ENCODE data around the gene DPF3. TPM values are rescaled to one million over a fixed set of nuclear protein-coding genes. Genes with fewer than 3 reads are reported as not detected.

DPF3 gene
- total and polyA plus RNA-seq, 9 of the 15 experiments (the other 6 are each of a cell fraction or from before 2014, with no cell fraction given) = 0.21 to 4.9 (median 1.2) TPM

DNA sequence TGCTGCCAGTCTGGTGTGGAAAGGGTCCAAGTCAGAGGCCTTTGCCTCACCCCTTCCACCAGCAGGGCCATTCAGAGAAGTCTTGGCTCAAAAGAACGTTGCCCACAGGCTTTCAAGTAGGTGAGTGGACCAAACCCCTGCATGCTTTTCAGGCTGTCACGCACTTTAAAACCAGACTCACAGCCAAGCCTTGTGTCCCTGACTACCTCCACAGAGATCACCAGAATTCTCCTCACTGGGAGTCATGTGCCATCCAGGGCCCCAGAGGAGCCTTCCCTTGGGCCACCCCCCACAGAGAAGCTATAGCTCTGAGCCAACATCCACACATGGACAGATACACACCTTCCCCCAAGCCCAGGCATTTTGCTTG is 283.1 kb downstream of the DPF3 start:
- no peak overlapping the region for H3K27ac ChIP-seq (ENCODE audit: extremely low read depth, low read depth, low read length)
- no peak overlapping the region for H3K4me2 ChIP-seq (ENCODE audit: insufficient read depth, low read length)
- no peaks in the 10 kb centered on the region for H3K79me2 ChIP-seq (ENCODE audit: control insufficient read depth, insufficient read depth, low read length)
- H2AFZ ChIP-seq (ENCODE audit: low read depth, low read length) = no peak overlapping the region
- BruUV-seq (replicated peaks) = no TSS peak
- H3K4me3 ChIP-seq = no peak overlapping the region
- WGBS (ENCODE audit: insufficient coverage, low coverage, missing lambda C conversion rate) = 0% methylated on average over 2 of the region's 2 CpGs
- DNase-seq (ENCODE audit: extremely low read depth in 1 of 4, low spot score in 3 of 4) (no peak), FAIRE-seq (no peak), ATAC-seq (no peak)
- in situ Hi-C loops (cut with MboI) = no loop called here
- H3K9me1 ChIP-seq (ENCODE audit: control insufficient read depth, insufficient read depth, low read length) = no peaks in the 10 kb centered on the region
- TF ChIP-seq BRF1 (IDR thresholded peaks at IDR 0.05; ENCODE audit: borderline replicate concordance, extremely low read depth, insufficient read length) (no peak), YY1 (IDR thresholded peaks at IDR 0.05; ENCODE audit: borderline replicate concordance in 1 of 3, control insufficient read depth in 1 of 3, extremely low read depth in 1 of 3, insufficient read depth in 3 of 3, insufficient read length in 1 of 3, insufficient replicate concordance in 2 of 3, low read depth in 1 of 3, low read length in 2 of 3) (no peak), CBFB (CRISPR knock-in tag; IDR thresholded peaks at IDR 0.05) (no peak), FOXJ2 (tag; IDR thresholded peaks at IDR 0.05) (no peak), MECOM (CRISPR knock-in tag; IDR thresholded peaks at IDR 0.05) (no peak), HES1 (IDR thresholded peaks at IDR 0.05; ENCODE audit: low read depth) (no peak), SNRNP70 (optimal IDR thresholded peaks at IDR 0.05; ENCODE audit: low read depth, low read length) (no peak), COPS2 (conservative IDR thresholded peaks at IDR 0.05) (no peak), ZFPM2 (CRISPR knock-in tag; IDR thresholded peaks at IDR 0.05) (no peak), NFE2 (IDR thresholded peaks at IDR 0.05; ENCODE audit: low read depth) (no peak)
- no peaks in the 10 kb centered on the region for H4K20me1 ChIP-seq (replicated peaks; ENCODE audit: control insufficient read depth, insufficient read depth, low read length)
- no peaks in the 10 kb centered on the region for H3K4me1 ChIP-seq (replicated peaks in 1 of 2; ENCODE audit: control insufficient read depth in 2 of 2, insufficient read depth in 2 of 2, low read length in 2 of 2)
- ChIA-PET POLR2A (interaction anchor here (0.6 to 1.4 kb wide), 2 partner anchors 11 to 1055 kb away, joined by 3 to 4 read pairs; no protein-coding TSS in a partner anchor), CTCF (ENCODE audit: low intra/inter-chr PET ratio) (no interaction called here)
- H3K36me3 ChIP-seq (ENCODE audit: control insufficient read depth, insufficient read depth, low read length) = no peaks in the 10 kb centered on the region
- intact Hi-C loops (cut with micrococcal nuclease) = no loop called here
- no peaks in the 10 kb centered on the region for H3K9me3 ChIP-seq (replicated peaks; ENCODE audit: control insufficient read depth, insufficient read depth, low read depth, low read length)
- H3K9ac ChIP-seq (ENCODE audit: insufficient read depth in 1 of 2, low read depth in 2 of 2, low read length in 2 of 2) = no peak overlapping the region
- H3K27me3 ChIP-seq (ENCODE audit: control insufficient read depth in 2 of 2, insufficient read depth in 2 of 2, low read length in 2 of 2) = peaks cover 0 to 8% of the 10 kb centered on the region in 2 experiments; a peak in 1 of 5 replicates

All from K562 (cell line).